ENCODE results near the gene CDK14. TPM values are rescaled to one million over a fixed set of nuclear protein-coding genes. Genes with fewer than 3 reads are reported as not detected.

Gene CDK14
- total RNA-seq, 4 donors from 2014 or later: 3.3 to 61.6 (median 38.7) TPM

GRCh38 chr7:90896458-90896857 lies 300.3 kb downstream of the CDK14 start:
- intact Hi-C loops (cut with DNase I; ENCODE audit: low total_unique reads): no loop called here
- TF ChIP-seq CTCF (IDR thresholded peaks at IDR 0.05): no peak
- TF ChIP-seq POLR2A (IDR thresholded peaks at IDR 0.05): no peak
- Histone ChIP-seq H3K4me1 (no peaks in the 10 kb centered on the region), H3K4me3 (no peak overlapping the region), H3K27ac (no peak overlapping the region), H3K27me3 (no peaks in the 10 kb centered on the region), H3K9me3 (no peaks in the 10 kb centered on the region), H3K36me3 (no peaks in the 10 kb centered on the region)
- DNase-seq: no peak

GRCh38 chr7:90897961-90898469 lies 301.9 kb downstream of the CDK14 start:
- DNase-seq: no peak
- no peak for TF ChIP-seq CTCF (IDR thresholded peaks at IDR 0.05)
- no peak for TF ChIP-seq POLR2A (IDR thresholded peaks at IDR 0.05)
- H3K27me3 ChIP-seq: no peaks in the 10 kb centered on the region
- H3K36me3 ChIP-seq: no peaks in the 10 kb centered on the region
- H3K27ac ChIP-seq: no peak overlapping the region
- no peaks in the 10 kb centered on the region for H3K9me3 ChIP-seq
- no peaks in the 10 kb centered on the region for H3K4me1 ChIP-seq
- intact Hi-C loops (cut with DNase I; ENCODE audit: low total_unique reads): no loop called here
- H3K4me3 ChIP-seq: no peak overlapping the region

GRCh38 chr7:90900628-90901356 lies 304.7 kb downstream of the CDK14 start:
- no peak for DNase-seq
- H3K4me1 ChIP-seq: no peaks in the 10 kb centered on the region
- no peak overlapping the region for H3K27ac ChIP-seq
- no peaks in the 10 kb centered on the region for H3K9me3 ChIP-seq
- H3K27me3 ChIP-seq: no peaks in the 10 kb centered on the region
- no peak overlapping the region for H3K4me3 ChIP-seq
- TF ChIP-seq POLR2A (IDR thresholded peaks at IDR 0.05) (no peak), CTCF (IDR thresholded peaks at IDR 0.05) (no peak)
- no peaks in the 10 kb centered on the region for H3K36me3 ChIP-seq
- intact Hi-C loops (cut with DNase I; ENCODE audit: low total_unique reads): no loop called here

- Histone ChIP-seq H3K9me3 (no peaks in the 10 kb centered on the region), H3K36me3 (no peaks in the 10 kb centered on the region), H3K27ac (no peak overlapping the region), H3K27me3 (no peaks in the 10 kb centered on the region), H3K4me3 (no peak overlapping the region), H3K4me1 (no peaks in the 10 kb centered on the region)
- intact Hi-C loops (cut with DNase I; ENCODE audit: low total_unique reads): no loop called here
- TF ChIP-seq CTCF (IDR thresholded peaks at IDR 0.05) (no peak), POLR2A (IDR thresholded peaks at IDR 0.05) (no peak)
- DNase-seq: no peak
These were observed 307.7 kb downstream of the CDK14 start for GRCh38 chr7:90903841-90904240.

GRCh38 chr7:90910136-90910535 lies 314.0 kb downstream of the CDK14 start:
- Histone ChIP-seq H3K27ac (no peak overlapping the region), H3K4me3 (no peak overlapping the region), H3K36me3 (no peaks in the 10 kb centered on the region), H3K9me3 (no peaks in the 10 kb centered on the region), H3K4me1 (no peaks in the 10 kb centered on the region), H3K27me3 (no peaks in the 10 kb centered on the region)
- intact Hi-C loops (cut with DNase I; ENCODE audit: low total_unique reads): no loop called here
- DNase-seq: no peak
- TF ChIP-seq POLR2A (IDR thresholded peaks at IDR 0.05): no peak
- no peak for TF ChIP-seq CTCF (IDR thresholded peaks at IDR 0.05)
